Measurements from ENCODE around the gene RAB6B. TPM values are rescaled to one million over a fixed set of nuclear protein-coding genes. Genes with fewer than 3 reads are reported as not detected.
A peak's percentile ranks its signal among the peaks of the same experiment; 100 is the strongest.

RAB6B gene
- total RNA-seq (2014; rRNA removed; shearing (Covaris generic)) = 1.1 and 1.4 TPM in 2 replicates

DNA sequence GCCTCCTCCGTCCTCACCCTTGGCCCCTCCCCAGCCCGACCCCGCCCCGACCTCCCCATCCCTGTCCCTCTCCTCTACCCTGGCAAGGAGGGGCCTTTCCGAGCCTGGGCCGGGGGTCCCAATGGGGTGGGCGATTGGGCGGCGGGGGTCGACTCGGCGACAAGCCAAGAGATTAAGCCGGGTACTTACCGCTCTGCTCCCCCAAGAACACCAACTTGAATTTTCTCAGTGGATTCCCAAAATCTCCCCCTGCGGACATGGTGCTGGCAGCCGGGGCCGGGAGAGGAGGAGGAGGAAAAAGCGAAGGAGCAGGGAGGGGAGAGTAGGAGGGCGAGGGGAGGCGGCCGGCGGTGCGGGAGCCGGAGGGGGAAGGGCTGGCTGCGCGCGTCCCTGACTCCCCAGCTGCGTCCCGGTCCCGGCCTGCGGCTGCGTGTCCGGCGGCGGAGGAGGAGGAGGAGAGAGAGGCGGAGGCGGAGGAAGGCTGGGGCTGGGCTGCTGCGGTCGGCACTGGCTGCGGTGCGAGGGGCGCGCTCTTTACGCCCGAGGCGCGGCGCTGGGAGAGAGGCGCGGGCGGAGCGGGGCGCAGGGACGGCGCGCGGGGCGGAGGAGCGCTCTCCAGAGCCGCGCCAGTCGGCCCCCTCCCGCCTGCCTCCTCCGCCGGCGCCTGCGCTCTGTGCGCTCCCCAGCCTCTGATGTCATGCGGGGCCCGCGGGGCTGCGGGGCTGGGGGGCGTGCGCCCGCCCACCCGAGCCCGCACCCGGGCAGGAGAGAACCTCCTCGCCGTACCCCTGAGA is at the start of gene RAB6B:
Gene RAB6B, minus strand, starts transcription at position 675 of the 794 bp plus-strand sequence. Its CDS starts 416 bp downstream, at position 259.
- DNase-seq (ENCODE audit: low read depth) = peak; percentile 74

GRCh38 chr3:133944641-133945380 is 49.1 kb upstream of the RAB6B start:
- peak; percentile 98 for DNase-seq (ENCODE audit: low read depth)

GRCh38 chr3:133944181-133944580 is 48.5 kb upstream of the RAB6B start:
- DNase-seq (ENCODE audit: low read depth) = peak; percentile 65

- DNase-seq (ENCODE audit: low read depth) = peak; percentile 90
Observed at GRCh38 chr3:133943639-133944141, 48.0 kb upstream of the RAB6B start.

DNA sequence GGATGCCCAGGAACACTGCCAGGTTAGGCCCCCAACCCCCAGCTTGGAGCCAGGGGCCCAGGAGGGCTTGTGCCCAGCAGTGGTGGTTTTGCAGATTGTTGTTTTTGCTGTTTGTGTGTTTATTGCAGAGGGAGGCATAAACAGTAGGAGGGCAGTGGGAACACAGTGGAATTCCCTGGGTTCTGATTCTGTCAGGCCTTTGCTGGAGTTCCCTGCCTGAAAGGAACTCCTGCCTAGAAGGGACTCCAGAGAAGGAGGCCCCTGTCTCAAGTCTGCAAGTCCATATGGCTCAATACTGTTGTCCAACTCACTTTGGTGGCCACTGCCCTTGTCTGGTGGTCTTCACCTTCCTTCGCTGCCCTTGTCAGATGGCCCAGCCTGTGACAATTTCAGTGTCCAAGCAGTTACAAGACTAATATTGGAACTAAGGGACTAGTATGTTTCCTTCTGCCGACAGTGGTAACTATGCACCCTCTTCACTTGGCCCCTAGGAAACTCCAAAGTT is 47.4 kb upstream of the RAB6B start:
- no peak for DNase-seq (ENCODE audit: low read depth)

DNA sequence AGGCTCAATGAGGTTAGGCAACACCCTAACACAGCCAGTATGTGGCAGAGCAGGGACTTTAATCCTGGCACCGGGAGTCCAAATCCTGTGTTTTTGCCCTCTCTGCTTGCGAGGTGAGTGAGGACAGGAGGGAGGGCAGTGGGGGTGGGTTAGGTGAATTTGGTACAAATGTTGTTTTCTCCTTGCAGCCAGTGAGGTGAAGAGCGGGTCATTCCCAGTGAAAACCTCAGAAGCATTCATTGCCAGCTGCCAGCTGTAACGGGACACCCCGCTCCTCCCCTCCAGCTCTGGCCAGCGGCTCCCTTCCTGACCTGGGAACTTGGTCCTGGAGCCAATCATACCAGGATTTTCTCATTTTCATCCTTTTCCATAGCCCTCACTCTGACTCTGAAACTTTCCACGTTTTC is 45.7 kb upstream of the RAB6B start:
- peak; percentile 73 for DNase-seq (ENCODE audit: low read depth)

- no peak for DNase-seq (ENCODE audit: low read depth)
Observed at GRCh38 chr3:133940536-133940935, 44.9 kb upstream of the RAB6B start.

GRCh38 chr3:133939463-133939835 is 43.8 kb upstream of the RAB6B start:
- no peak for DNase-seq (ENCODE audit: low read depth)

GRCh38 chr3:133938770-133939462 is 43.2 kb upstream of the RAB6B start:
- no peak for DNase-seq (ENCODE audit: low read depth)

GRCh38 chr3:133937756-133938601 is 42.3 kb upstream of the RAB6B start:
- no peak for DNase-seq (ENCODE audit: low read depth)

- DNase-seq (ENCODE audit: low read depth) = no peak
Observed at GRCh38 chr3:133937061-133937686, 41.5 kb upstream of the RAB6B start.

DNA sequence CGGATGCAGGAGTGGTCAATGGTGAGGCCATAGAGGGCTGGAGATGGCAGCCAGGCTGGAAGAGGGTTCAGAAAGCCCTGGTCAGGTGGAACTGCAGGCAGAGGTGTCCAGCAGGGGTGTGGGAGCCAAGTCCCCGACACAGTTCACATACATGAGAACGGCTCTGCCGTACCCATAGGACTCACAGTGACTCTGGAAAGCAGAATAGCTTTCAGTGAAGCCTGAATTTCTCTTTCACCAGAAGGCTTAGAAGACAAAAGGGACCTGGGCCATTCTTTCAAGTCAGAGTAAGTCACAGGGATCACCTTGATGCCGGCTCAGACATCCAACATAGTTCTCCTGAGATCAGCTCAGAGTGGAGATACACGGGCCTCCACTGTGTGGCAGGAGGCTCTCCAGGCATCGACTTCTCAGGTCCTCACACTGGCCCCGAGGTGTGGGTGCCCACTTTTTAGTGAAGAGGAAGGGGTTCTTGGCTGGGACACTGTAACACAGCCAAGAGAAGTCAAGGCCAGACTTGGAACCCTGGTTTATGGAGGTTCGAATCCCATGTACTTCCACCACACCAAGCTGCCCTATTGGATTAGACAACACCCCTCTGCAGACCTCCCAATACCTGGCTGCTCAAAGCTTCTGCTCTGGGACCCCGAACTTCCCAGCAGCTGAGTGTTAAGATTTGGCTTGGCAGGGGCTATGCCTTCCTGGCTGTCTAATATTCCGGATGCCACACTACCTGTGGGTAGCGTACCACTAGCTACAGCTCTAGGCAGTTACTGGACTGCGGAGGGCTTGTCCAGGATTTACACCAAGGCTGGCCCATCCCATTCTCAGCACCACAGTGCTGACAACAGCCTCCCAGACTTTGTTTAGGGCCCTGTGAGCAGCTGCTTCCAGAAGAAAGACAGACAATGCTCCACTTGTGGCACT is 40.4 kb upstream of the RAB6B start:
- DNase-seq (ENCODE audit: low read depth) = no peak

- no peak for DNase-seq (ENCODE audit: low read depth)
Observed at GRCh38 chr3:133934996-133935842, 39.5 kb upstream of the RAB6B start.

- no peak for DNase-seq (ENCODE audit: low read depth)
Observed at GRCh38 chr3:133934073-133934970, 38.6 kb upstream of the RAB6B start.

- DNase-seq (ENCODE audit: low read depth) = no peak
Observed at GRCh38 chr3:133933097-133934024, 37.7 kb upstream of the RAB6B start.

DNA sequence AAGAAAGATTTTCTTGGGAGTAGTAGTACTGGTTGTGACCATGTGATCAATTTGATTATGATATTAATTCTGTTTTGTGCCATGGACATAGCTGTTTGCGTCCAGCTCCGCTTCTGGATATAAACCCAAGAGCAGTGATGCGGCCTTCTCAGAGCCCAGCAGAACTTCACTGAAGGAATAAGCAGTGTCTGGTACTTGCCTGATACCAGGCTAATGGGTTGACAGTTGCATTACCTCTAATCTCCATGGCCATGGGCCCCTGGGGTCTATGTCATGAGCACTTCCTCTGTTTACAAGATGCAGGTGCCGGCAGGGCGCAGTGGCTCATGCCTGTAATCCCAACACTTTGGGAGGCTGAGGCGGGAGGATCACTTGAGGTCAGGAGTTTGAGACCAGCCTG is 36.3 kb upstream of the RAB6B start:
- no peak for DNase-seq (ENCODE audit: low read depth)
